DOHH2 (cell line): ENCODE measurements around the gene S100B.

Source experiments
- H3F3A ChIP-seq: fragments of 200-600 bp; sonication (generic), shearing (Covaris generic); 2 replicates; pipeline ENCODE4 v1.6.0; 2016; ENCODE audit warnings: antibody characterized with exemption, mild to moderate bottlenecking; ENCODE audit not compliant: control insufficient read depth, insufficient read depth
- H3K27ac ChIP-seq: fragments of 200-600 bp; sonication (generic); 2 replicates; pipeline ENCODE4 v1.5.1; 2014; ENCODE audit warnings: low read depth, mild to moderate bottlenecking, low read length, moderate library complexity
- H3K27me3 ChIP-seq: fragments of 200-600 bp; sonication (generic); 2 replicates; pipeline ENCODE4 v1.6.1; 2014; ENCODE audit warnings: mild to moderate bottlenecking, low read length, mixed read lengths; ENCODE audit not compliant: control insufficient read depth
- H3K36me3 ChIP-seq: fragments of 200-600 bp; sonication (generic); 2 replicates; pipeline ENCODE4 v1.6.1; 2014; ENCODE audit warnings: mild to moderate bottlenecking, low read length, moderate library complexity, mixed read lengths; ENCODE audit not compliant: control insufficient read depth
- H3K4me1 ChIP-seq: fragments of 200-600 bp; sonication (generic); 2 replicates; pipeline ENCODE4 v1.6.1; 2014; ENCODE audit warnings: mild to moderate bottlenecking, low read length, mixed read lengths; ENCODE audit not compliant: control insufficient read depth
- H3K4me2 ChIP-seq: fragments of 200-600 bp; sonication (generic); 2 replicates; pipeline ENCODE4 v1.6.0; 2014; ENCODE audit warnings: mild to moderate bottlenecking, low read length, moderate library complexity
- H3K4me3 ChIP-seq: fragments of 200-600 bp; sonication (generic); 2 replicates; pipeline ENCODE4 v1.5.1; 2014; ENCODE audit warnings: mild to moderate bottlenecking, low read length, mixed read lengths
- H3K79me2 ChIP-seq: fragments of 200-600 bp; sonication (generic); 2 replicates; pipeline ENCODE4 v1.6.1; 2014; ENCODE audit warnings: mild to moderate bottlenecking, low read length, mixed read lengths; ENCODE audit not compliant: control insufficient read depth
- H3K9me2 ChIP-seq: fragments of 200-600 bp; sonication (generic); replicated peaks from 2 replicates; pipeline ENCODE4 v1.6.1; 2014; ENCODE audit warnings: mild to moderate bottlenecking, low read length, mixed read lengths; ENCODE audit not compliant: control insufficient read depth
- H3K9me3 ChIP-seq: fragments of 200-600 bp; sonication (generic); 2 replicates; pipeline ENCODE4 v1.6.1; 2014; ENCODE audit warnings: antibody characterized with exemption, low read length, mixed read lengths; ENCODE audit not compliant: control insufficient read depth, insufficient read depth
- H4K20me1 ChIP-seq: fragments of 200-600 bp; sonication (generic); 2 replicates; pipeline ENCODE4 v1.6.0; 2014; ENCODE audit warnings: low read depth, mild to moderate bottlenecking, antibody characterized with exemption, low read length, moderate library complexity; ENCODE audit not compliant: control insufficient read depth, insufficient read depth
- CTCF ChIP-seq: fragments of 200-600 bp; sonication (generic); IDR thresholded peaks from one replicate; pipeline ENCODE4 v1.5.1; 2014; ENCODE audit warnings: antibody characterized with exemption, mild to moderate bottlenecking, low read depth, low read length; ENCODE audit not compliant: poor library complexity, severe bottlenecking
- EZH2phosphoT487 ChIP-seq: fragments of 200-600 bp; sonication (generic); IDR thresholded peaks from 2 replicates; pipeline ENCODE4 v1.6.1; 2017; ENCODE audit warnings: borderline replicate concordance, mild to moderate bottlenecking, antibody characterized with exemption, low read length, moderate library complexity, mixed read lengths

S100B gene

GRCh38 chr21:46618738-46619379, 14.0 kb upstream of the S100B start:
- Histone ChIP-seq H3K9me2 (no peaks in the 10 kb centered on the region), H3K9me3 (no peaks in the 10 kb centered on the region), H3K4me3 (no peak overlapping the region), H3K27ac (no peak overlapping the region), H3K79me2 (no peaks in the 10 kb centered on the region), H3K4me2 (no peak overlapping the region), H3K27me3 (no peaks in the 10 kb centered on the region), H3K36me3 (no peaks in the 10 kb centered on the region), H3F3A (no peaks in the 10 kb centered on the region), H3K4me1 (no peaks in the 10 kb centered on the region), H4K20me1 (no peaks in the 10 kb centered on the region)
- no peak for TF ChIP-seq CTCF
- no peak for TF ChIP-seq EZH2phosphoT487

GRCh38 chr21:46617267-46618051, 12.6 kb upstream of the S100B start:
- H4K20me1 ChIP-seq: no peaks in the 10 kb centered on the region
- no peaks in the 10 kb centered on the region for H3K79me2 ChIP-seq
- TF ChIP-seq EZH2phosphoT487 (no peak), CTCF (no peak)
- no peaks in the 10 kb centered on the region for H3K4me1 ChIP-seq
- no peak overlapping the region for H3K4me2 ChIP-seq
- H3K4me3 ChIP-seq: no peak overlapping the region
- no peaks in the 10 kb centered on the region for H3K36me3 ChIP-seq
- H3K9me3 ChIP-seq: no peaks in the 10 kb centered on the region
- H3K27ac ChIP-seq: no peak overlapping the region
- no peaks in the 10 kb centered on the region for H3K9me2 ChIP-seq
- no peaks in the 10 kb centered on the region for H3F3A ChIP-seq
- H3K27me3 ChIP-seq: no peaks in the 10 kb centered on the region

- H3K36me3 ChIP-seq: no peaks in the 10 kb centered on the region
- no peaks in the 10 kb centered on the region for H3F3A ChIP-seq
- H3K4me1 ChIP-seq: no peaks in the 10 kb centered on the region
- no peaks in the 10 kb centered on the region for H3K27me3 ChIP-seq
- no peaks in the 10 kb centered on the region for H3K9me2 ChIP-seq
- H3K27ac ChIP-seq: no peak overlapping the region
- TF ChIP-seq CTCF (no peak), EZH2phosphoT487 (no peak)
- no peaks in the 10 kb centered on the region for H3K9me3 ChIP-seq
- H3K4me2 ChIP-seq: no peak overlapping the region
- H3K79me2 ChIP-seq: no peaks in the 10 kb centered on the region
- no peak overlapping the region for H3K4me3 ChIP-seq
- no peaks in the 10 kb centered on the region for H4K20me1 ChIP-seq
These were observed 11.8 kb upstream of the S100B start for GRCh38 chr21:46616656-46617055.
